GM13977 (cell line): ENCODE data around the gene BORCS8.

Source experiments
- DNase-seq: peaks from one replicate; pipeline ENCODE4 v3.0.0; 2012; ENCODE audit warnings: low spot score
- in situ Hi-C: fragments of 300-500 bp; cut with MboI; formaldehyde crosslinking; loops from one replicate; pipeline ENCODE4 v1.12.0; 2022; ENCODE audit warnings: low sequenced_read_pairs, low pct_unique_long_range_greater_than_20kb, mixed read lengths, inconsistent platforms; ENCODE audit not compliant: unreplicated experiment
- TF ChIP-seq, protein P1 (sequence below): IDR thresholded peaks from 2 replicates; pipeline ENCODE4 v1.5.1; 2012; ENCODE audit warnings: mild to moderate bottlenecking, control low read depth; ENCODE audit not compliant: insufficient read depth; ENCODE audit errors: extremely low read depth, missing control alignments

BORCS8 gene

DNA sequence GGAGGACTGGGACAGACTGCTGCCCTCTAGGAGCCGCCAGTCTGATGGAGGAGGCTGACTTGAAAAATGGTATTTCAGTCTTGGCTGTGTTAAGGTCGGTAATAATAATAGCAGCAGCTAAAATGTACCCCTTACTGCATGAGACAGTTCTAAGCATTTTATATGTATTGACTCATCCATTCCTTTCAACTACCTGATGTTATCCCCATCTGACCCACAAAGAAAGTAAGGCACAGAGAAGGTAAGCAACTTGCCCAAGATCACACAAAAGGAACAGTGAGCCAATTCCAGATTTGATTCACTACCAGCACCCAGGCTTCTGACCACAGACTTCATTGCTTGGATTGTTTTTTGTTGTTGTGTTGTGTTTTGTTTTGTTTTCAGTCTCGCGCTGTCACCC, 23.8 kb upstream of the BORCS8 start:
- TF ChIP-seq, protein P1, sequence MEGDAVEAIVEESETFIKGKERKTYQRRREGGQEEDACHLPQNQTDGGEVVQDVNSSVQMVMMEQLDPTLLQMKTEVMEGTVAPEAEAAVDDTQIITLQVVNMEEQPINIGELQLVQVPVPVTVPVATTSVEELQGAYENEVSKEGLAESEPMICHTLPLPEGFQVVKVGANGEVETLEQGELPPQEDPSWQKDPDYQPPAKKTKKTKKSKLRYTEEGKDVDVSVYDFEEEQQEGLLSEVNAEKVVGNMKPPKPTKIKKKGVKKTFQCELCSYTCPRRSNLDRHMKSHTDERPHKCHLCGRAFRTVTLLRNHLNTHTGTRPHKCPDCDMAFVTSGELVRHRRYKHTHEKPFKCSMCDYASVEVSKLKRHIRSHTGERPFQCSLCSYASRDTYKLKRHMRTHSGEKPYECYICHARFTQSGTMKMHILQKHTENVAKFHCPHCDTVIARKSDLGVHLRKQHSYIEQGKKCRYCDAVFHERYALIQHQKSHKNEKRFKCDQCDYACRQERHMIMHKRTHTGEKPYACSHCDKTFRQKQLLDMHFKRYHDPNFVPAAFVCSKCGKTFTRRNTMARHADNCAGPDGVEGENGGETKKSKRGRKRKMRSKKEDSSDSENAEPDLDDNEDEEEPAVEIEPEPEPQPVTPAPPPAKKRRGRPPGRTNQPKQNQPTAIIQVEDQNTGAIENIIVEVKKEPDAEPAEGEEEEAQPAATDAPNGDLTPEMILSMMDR = no peak
- no peak for DNase-seq
- in situ Hi-C loops = no loop called here

DNA sequence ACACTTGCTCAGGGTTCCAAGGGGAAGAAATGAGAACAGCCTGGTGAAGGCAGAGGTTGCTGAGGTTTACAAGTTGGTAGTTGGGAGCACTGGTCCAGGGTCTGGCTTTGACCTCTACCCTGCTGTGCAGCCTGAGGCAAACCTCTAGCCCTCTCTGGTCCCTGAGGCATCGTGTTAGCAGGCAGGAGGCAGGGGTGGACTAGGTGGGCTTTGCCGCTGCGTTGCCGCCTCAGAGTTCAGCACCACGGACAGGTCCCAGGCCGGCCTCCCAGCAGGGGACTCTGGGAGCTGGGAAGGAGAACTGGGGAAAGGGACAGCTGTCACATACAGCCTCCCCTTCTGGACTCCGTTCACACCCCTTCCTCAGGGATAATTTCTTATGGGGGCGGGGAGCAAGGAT, 22.9 kb upstream of the BORCS8 start:
- no peak for DNase-seq
- in situ Hi-C loops = no loop called here
- TF ChIP-seq, protein P1 = no peak

- no peak for DNase-seq
- in situ Hi-C loops = no loop called here
- TF ChIP-seq, protein P1 = no peak
Observed at GRCh38 chr19:19214159-19214490, 22.2 kb upstream of the BORCS8 start.

- no peak for DNase-seq
- in situ Hi-C loops = no loop called here
- TF ChIP-seq, protein P1 = no peak
Observed at GRCh38 chr19:19213426-19214158, 21.6 kb upstream of the BORCS8 start.

- DNase-seq = no peak
- TF ChIP-seq, protein P1 = no peak
- in situ Hi-C loops = no loop called here
Observed at GRCh38 chr19:19212916-19213315, 21.0 kb upstream of the BORCS8 start.

DNA sequence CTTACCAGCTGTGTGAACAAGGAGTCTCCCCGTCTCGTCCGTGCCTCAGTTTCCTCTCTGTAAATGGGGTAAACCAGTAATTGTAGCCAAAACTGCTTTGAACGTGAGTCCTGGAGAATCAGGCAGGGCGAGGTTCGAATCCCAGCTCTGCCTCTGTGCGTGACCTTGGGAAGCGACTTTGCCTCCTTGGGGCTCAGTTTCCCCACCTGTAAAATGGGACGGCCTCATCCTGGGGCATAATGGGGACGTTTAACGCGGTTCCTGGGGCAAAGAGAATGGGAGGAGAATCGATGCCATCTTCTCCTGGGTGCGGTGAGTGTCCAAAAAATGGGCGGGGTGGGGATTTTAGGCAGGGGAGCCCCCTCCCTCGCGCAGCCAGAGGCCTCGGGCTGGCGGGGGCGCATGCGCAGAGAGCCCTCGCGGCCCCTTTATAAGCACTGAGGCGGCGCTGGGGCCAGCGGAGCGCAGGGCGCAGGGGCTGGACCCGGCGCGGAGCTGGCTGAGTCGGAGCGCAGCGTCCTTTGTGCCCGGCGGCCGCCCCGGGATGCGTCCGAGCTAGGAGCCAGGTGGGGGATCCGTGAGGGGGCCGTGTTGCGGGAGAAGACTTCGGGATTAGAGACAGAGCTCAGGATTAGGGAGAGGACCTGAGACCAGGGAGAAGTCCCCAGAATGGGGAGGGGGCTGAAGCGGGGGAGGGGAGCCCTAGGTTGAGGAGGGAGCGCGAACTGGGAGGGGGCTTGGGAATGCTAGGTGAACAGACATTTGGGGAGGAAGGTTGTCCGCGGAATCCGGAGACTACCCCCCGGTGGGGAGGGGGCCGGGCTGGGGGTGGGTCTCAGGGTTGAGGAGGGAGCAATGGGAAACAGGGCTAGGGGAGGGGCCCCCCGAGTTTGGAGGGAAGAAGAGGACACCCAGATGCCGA, 19.8 kb upstream of the BORCS8 start, which contains the start of gene NCAN:
Gene NCAN (plus strand): TSS at position 460 of the 922 bp plus-strand sequence. CDS start 4,996 bp downstream, outside the sequence.
- DNase-seq = no peak
- TF ChIP-seq, protein P1 = no peak
- in situ Hi-C loops = no loop called here
